Adrenal gland (tissue), 5 donors: Measurements from ENCODE around the gene PHC3.

Experiments
- POLR2A ChIP-seq, 2 donors: fragments of 450-650 bp; IDR thresholded peaks; one replicate each; pipeline ENCODE4 v1.6.1; 2017; ENCODE audit warnings: antibody characterized with exemption in 2 of 2, mild to moderate bottlenecking in 2 of 2, moderate library complexity in 1 of 2
- TF ChIP-seq, protein P1 (sequence below), 6 experiments: fragments of 450-650 bp in 4 of 6; fragments of 200-600 bp in 2 of 6; sonication (generic) in 1 of 6; IDR thresholded peaks; 1 replicate in 5 of 6; 2 replicates in 1 of 6; pipeline versions ENCODE4 v1.5.1 to v1.8.0; 2016 to 2021; ENCODE audit warnings: antibody characterized with exemption in 6 of 6, mild to moderate bottlenecking in 2 of 6, moderate library complexity in 1 of 6
- donor health status: DM: no; HTN: no; CAD: no.

DNA sequence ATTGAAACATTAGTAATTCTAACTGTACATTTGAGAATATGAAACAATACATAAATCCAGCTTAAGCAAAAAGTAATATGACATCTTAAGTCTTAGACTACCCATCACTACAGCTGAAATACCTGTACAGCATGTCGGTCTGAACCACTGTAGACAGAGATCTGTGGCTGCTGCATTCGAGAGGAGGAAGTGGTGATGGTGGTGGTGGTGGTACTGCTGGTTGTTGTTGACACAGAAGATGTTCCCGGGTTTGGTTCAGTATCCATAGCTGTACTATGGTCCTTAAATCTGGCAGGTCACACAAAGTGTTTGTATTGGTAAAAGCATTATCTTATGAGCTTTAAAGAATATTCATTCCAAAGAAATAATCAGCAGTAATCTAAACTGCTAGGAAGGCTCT is 2.9 kb downstream of the PHC3 start:
- TF ChIP-seq, protein P1, sequence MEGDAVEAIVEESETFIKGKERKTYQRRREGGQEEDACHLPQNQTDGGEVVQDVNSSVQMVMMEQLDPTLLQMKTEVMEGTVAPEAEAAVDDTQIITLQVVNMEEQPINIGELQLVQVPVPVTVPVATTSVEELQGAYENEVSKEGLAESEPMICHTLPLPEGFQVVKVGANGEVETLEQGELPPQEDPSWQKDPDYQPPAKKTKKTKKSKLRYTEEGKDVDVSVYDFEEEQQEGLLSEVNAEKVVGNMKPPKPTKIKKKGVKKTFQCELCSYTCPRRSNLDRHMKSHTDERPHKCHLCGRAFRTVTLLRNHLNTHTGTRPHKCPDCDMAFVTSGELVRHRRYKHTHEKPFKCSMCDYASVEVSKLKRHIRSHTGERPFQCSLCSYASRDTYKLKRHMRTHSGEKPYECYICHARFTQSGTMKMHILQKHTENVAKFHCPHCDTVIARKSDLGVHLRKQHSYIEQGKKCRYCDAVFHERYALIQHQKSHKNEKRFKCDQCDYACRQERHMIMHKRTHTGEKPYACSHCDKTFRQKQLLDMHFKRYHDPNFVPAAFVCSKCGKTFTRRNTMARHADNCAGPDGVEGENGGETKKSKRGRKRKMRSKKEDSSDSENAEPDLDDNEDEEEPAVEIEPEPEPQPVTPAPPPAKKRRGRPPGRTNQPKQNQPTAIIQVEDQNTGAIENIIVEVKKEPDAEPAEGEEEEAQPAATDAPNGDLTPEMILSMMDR (IDR thresholded peaks at IDR 0.05): no peak
- TF ChIP-seq POLR2A (IDR thresholded peaks at IDR 0.05): no peak
